GM19468 (cell line): ENCODE results near the gene NKX6-2.
"Not testable (repeated sequence)": the region's sequence is repeated elsewhere in the genome, so short reads cannot be mapped to it uniquely, and the experiment has no call there.

Experiments used
- ATAC-seq: cut with Tn5 transposase; IDR thresholded peaks from one replicate; pipeline ENCODE4 v1.9.1; 2021; ENCODE audit warnings: mild to moderate bottlenecking, moderate library complexity, moderate number of reproducible peaks; ENCODE audit not compliant: unreplicated experiment; ENCODE audit errors: extremely low read depth

Gene NKX6-2

DNA sequence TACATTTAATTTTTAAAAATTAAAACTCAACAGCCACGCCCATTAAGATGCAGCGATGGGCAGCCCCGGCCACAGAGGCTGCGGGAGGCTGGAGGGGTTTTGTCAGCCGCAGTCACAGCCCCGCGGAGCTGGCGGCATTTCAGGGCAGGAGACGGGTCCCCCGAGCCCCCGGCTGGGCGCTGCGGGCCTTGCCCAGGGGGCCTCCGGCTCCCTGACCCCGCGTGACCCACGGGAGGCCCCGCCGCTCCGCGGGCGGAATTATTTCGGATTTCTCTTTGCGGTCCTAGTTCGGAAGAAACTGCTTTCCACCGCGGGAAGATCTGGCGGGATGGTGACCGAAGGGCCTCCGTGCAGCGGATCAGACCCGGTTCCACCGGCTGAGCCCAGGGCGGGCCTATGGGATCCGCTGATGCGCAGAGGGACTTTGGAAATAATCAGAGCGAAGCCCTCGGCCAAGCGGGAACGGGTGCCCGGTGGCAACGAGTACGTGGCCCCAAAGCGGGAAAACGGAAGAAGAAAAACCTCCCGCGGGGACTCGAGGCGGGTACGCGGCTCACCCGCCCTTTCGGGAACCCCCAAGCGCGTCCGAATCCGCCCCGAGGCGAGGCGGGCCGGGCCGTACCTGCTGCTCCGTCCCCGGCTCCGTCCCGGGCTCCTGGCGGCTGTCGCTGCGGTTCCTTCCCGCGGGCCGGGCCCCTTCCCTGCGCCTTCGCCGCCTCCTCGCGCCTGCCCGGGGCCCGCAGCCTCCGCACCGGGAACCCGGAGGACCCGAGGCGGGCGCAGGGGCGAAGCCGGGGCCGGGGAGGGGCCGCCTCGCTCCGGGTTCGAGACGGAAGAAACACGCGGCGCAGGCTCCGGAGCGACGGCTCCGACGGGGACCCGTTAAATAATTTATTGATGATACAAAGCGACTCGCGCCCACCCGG is 1.7 kb downstream of the NKX6-2 start:
- no peak for ATAC-seq

- no peak for ATAC-seq
These were observed 2.6 kb downstream of the NKX6-2 start for GRCh38 chr10:132783165-132783939.

- ATAC-seq = no peak
These were observed 4.4 kb downstream of the NKX6-2 start for GRCh38 chr10:132781556-132781955.

DNA sequence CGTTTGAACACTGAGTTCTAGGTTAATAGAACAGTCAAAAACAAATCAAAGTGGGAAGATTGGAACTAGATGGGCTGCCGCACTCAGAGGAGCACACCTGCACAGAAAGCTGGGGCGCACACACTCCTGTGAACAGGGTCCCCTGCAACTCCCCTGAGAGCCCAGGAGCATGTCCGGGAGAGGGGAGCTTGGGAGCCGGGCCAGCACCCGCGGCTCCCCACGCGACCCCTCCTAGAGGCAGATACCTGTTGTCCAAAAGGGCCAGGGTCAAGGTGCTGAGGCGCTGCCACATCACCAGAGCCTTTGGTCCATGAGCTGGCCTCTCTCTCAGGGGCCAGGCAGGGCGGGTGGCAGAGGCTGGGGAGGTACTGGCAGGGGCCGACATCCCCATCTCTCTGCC is 5.6 kb downstream of the NKX6-2 start:
- no peak for ATAC-seq

DNA sequence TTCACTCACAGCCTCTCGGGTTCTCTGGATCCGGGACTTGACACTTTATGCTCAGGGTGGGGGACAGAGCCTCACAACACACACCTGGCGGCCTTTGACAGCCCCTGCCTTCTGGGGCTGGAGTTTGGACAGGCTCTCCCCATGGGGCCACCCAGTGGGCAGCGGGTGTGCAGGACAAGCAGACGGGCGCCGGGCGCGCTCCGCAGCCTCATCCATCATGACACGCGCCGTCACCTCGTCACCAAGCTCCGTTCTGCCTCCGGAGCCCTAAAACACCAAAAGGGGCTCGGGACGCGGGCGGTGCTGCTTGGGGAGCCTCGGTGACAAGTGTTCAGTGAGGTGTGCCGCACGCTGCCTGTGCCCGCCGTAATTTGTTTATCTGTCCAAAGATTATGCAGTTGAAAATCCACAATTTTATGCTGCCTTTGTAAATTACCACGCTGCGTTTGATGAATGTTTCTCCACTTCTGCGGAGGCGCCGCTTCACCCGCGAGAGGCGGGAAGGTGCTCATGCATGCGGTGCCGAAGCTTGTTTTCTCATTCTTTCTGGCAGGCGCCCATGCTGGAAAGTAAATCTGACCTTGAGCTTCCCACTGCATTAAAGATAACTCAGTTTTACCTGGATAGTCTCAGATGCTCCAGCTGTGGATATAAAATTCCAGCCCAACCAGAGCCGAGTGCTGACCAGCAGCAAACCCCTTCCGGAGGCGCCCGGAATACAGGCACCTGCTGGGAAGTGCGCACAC is 6.2 kb downstream of the NKX6-2 start:
- ATAC-seq = no peak

- no peak for ATAC-seq
These were observed 8.5 kb downstream of the NKX6-2 start for GRCh38 chr10:132777441-132777840.

DNA sequence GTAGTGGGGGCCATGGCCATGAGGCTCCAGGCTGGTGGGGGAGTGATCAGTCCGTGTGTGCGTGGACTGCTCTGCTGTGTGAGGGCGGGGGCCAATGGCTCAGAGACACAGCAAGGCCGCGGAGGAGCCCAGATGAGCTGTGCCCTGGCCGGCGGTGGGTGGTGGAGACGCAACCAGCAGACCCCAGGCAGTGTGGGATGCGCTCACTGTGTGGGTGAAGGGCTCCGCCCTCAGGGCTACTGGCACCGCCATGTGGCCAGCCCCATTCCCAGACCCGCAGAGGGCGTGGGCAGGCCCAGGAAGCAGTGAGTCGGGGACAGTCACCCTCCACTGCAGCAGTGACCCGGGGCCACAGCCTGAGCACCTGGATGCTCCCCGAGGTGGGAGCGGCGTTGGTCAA is 9.1 kb downstream of the NKX6-2 start:
- no peak for ATAC-seq

DNA sequence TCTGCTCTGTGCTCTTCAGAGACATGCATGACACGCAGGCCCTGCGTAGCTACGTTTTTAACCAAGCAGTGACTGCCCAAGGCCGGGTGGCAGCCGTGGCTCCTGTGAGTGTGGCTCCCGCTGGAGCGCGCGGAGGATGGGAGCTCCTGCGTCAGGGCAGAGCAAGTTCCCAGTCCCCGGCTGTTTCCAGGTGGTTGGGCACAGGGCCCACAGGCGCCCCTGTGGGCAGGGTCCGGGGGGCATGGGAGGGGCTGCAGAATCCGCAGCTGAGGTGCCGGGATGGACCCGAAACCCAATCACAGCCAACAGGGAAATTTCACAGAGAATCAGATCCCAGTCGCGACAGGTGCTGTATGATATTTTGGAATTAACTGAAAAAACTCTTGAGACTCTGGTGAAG is 9.8 kb downstream of the NKX6-2 start:
- ATAC-seq = no peak

GRCh38 chr10:132774902-132775863 is 10.8 kb downstream of the NKX6-2 start:
- ATAC-seq = no peak

GRCh38 chr10:132774181-132774901 is 11.6 kb downstream of the NKX6-2 start:
- ATAC-seq = no peak

- not testable (repeated sequence) for ATAC-seq
These were observed 13.1 kb downstream of the NKX6-2 start for GRCh38 chr10:132772816-132773215.

- ATAC-seq = no peak
These were observed 15.6 kb downstream of the NKX6-2 start for GRCh38 chr10:132770061-132771021.

DNA sequence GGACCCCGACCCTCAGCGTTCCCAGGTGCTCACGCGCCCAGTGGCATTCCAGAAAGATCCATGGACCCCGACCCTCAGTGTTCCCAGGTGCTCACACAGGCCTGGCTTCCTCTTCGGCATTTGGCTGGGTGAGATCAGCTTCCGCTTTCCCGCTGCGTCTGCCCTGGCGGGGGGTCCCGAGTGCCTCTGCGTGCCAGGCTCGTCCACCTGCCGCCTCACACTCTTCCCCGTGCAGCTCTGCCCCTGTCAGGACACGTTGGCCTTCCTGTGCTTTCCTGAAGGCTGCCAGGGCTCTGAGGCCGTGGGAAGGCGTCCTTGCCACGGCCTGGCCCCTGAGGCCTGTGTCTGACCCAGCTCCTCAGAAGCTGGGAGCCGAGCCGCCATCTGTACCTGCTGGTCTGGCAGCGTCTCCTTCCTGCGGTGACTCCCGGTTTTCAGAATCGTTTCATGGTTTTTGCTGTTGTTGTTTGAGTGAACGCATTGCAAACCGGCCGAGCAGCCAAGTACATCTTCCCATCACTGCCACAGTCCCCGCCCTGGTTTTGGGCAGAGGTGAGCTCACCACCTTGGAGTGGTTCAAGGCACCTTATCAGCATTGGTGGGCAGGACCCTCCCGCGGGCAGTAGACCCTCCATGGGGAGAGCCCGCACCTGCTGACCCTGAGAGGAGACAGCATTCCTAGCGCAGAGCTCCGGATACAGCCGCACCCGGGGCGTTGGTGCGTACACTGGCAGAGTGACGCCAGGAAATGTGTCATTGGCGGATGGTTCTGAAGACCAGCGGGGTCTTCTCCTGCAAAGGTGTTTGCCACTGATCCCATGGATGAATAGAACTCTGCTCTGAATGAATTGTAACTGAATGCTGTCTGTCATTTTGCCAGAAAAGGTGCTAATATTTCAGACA is 17.4 kb downstream of the NKX6-2 start:
- no peak for ATAC-seq

DNA sequence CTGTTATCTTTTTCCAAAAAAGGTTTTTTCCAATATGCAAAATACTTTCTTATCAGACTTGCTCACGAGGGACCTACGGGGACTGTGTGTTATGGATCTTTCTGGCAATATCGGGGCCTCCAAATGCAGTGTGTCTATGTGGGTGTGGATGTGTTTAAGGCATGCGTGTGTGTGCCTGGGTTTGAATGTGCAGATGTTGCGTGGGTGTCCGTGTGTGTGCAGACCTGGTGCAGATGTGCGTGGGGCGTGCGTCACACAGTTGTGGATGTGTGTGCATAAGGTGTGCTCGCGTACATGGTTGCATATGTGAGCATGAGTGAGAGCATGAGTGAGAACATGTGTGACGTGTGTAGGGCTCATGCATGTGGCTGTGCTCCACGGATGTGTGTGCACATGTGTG is 19.7 kb downstream of the NKX6-2 start:
- no peak for ATAC-seq

DNA sequence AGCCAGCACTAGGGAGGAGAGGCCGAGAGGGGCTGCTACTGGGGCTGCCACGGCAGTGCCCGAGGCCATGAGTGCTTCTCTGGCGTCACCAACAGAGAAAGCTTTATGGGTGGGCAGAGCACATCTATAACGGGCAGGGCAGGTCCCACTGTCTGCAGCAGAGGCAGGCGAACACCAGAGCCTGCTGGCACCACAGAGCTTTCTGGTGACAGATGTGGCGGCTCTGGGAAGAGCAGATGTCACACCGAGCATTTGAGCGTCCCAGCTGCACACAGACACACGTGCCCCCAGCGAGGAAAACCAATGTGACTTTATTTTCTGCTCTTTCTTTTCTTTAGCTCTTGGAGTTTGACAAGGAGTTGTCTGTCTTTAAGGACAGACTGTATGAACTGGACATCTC is 20.5 kb downstream of the NKX6-2 start:
- ATAC-seq = no peak

DNA sequence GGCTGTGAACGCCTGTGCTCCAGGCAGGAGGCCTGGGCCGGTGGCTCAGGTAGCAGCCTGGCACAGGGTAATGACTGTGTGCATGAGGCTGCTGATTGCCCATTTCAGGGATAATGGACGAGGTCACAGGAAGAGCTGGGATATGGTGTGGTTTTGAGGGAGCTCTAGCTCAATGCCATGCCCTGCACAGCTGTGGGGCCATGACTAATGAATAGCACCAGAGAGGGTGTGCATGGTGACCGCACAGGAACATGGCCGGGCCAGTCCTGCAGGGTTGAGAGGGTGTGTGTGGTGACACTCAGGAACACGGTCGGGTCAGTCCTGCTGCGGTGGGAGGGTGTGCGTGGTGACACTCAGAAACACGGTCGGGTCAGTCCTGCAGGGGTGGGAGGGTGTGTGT is 21.8 kb downstream of the NKX6-2 start:
- ATAC-seq = no peak

- no peak for ATAC-seq
These were observed 22.4 kb downstream of the NKX6-2 start for GRCh38 chr10:132763545-132763944.
